ENCODE results near the gene FAM13C. TPM values are rescaled to one million over a fixed set of nuclear protein-coding genes. Genes with fewer than 3 reads are reported as not detected.
"Not testable (repeated sequence)": the region's sequence is repeated elsewhere in the genome, so short reads cannot be mapped to it uniquely, and the experiment has no call there.

FAM13C gene
- total and polyA plus RNA-seq, 10 donors, result 1.5 to 19.7 (median 8.9) TPM

- intact Hi-C loops (cut with DNase I; ENCODE audit: low total_unique reads), result loop anchor here (5.0 kb wide), 1 partner anchor 379 kb away; no protein-coding TSS in a partner anchor
- H3K27ac ChIP-seq, result no peak overlapping the region
- no peaks in the 10 kb centered on the region for H3K4me1 ChIP-seq
- TF ChIP-seq POLR2AphosphoS5 (IDR thresholded peaks at IDR 0.05) (no peak), POLR2A (IDR thresholded peaks at IDR 0.05) (no peak)
- TF ChIP-seq, protein P1, sequence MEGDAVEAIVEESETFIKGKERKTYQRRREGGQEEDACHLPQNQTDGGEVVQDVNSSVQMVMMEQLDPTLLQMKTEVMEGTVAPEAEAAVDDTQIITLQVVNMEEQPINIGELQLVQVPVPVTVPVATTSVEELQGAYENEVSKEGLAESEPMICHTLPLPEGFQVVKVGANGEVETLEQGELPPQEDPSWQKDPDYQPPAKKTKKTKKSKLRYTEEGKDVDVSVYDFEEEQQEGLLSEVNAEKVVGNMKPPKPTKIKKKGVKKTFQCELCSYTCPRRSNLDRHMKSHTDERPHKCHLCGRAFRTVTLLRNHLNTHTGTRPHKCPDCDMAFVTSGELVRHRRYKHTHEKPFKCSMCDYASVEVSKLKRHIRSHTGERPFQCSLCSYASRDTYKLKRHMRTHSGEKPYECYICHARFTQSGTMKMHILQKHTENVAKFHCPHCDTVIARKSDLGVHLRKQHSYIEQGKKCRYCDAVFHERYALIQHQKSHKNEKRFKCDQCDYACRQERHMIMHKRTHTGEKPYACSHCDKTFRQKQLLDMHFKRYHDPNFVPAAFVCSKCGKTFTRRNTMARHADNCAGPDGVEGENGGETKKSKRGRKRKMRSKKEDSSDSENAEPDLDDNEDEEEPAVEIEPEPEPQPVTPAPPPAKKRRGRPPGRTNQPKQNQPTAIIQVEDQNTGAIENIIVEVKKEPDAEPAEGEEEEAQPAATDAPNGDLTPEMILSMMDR (IDR thresholded peaks at IDR 0.05 in 8 of 11, conservative IDR thresholded peaks at IDR 0.05 in 3 of 11), result no peak
- no peaks in the 10 kb centered on the region for H3K9me3 ChIP-seq
- no peaks in the 10 kb centered on the region for H3K27me3 ChIP-seq (replicated peaks in 1 of 7)
- H3K36me3 ChIP-seq, result no peaks in the 10 kb centered on the region
- 88 to 99% (median 93%) methylated on average over 2 of the region's 2 CpGs for WGBS, 5 donors
- H3K4me3 ChIP-seq, result no peak overlapping the region
- no peak for DNase-seq
Observed at GRCh38 chr10:59243611-59244195, 118.6 kb downstream of the FAM13C start.

GRCh38 chr10:59242991-59243390 lies 119.4 kb downstream of the FAM13C start:
- H3K9me3 ChIP-seq, result no peaks in the 10 kb centered on the region
- TF ChIP-seq POLR2A (IDR thresholded peaks at IDR 0.05) (no peak), POLR2AphosphoS5 (IDR thresholded peaks at IDR 0.05) (no peak)
- TF ChIP-seq, protein P1 (IDR thresholded peaks at IDR 0.05 in 8 of 11, conservative IDR thresholded peaks at IDR 0.05 in 3 of 11), result no peak
- no peak for DNase-seq
- H3K36me3 ChIP-seq, result no peaks in the 10 kb centered on the region
- no peak overlapping the region for H3K27ac ChIP-seq
- H3K27me3 ChIP-seq (replicated peaks in 1 of 7), result no peaks in the 10 kb centered on the region
- WGBS, 5 donors, result 86 to 96% (median 87%) methylated on average over 3 of the region's 3 CpGs
- H3K4me1 ChIP-seq, result no peaks in the 10 kb centered on the region
- intact Hi-C loops (cut with DNase I; ENCODE audit: low total_unique reads), result loop anchor here (5.0 kb wide), 1 partner anchor 379 kb away; no protein-coding TSS in a partner anchor
- H3K4me3 ChIP-seq, result no peak overlapping the region

GRCh38 chr10:59242057-59242456 lies 120.3 kb downstream of the FAM13C start:
- H3K4me3 ChIP-seq, result no peak overlapping the region
- WGBS, 5 donors, result 84 to 100% (median 94%) methylated on average over 1 of the region's 1 CpG
- DNase-seq, result no peak
- no peaks in the 10 kb centered on the region for H3K36me3 ChIP-seq
- TF ChIP-seq POLR2A (IDR thresholded peaks at IDR 0.05), result no peak
- TF ChIP-seq, protein P1 (IDR thresholded peaks at IDR 0.05 in 8 of 11, conservative IDR thresholded peaks at IDR 0.05 in 3 of 11), result no peak
- TF ChIP-seq POLR2AphosphoS5 (IDR thresholded peaks at IDR 0.05), result no peak
- no peaks in the 10 kb centered on the region for H3K4me1 ChIP-seq
- H3K27ac ChIP-seq, result no peak overlapping the region
- H3K9me3 ChIP-seq, result no peaks in the 10 kb centered on the region
- no peaks in the 10 kb centered on the region for H3K27me3 ChIP-seq (replicated peaks in 1 of 7)
- intact Hi-C loops (cut with DNase I; ENCODE audit: low total_unique reads), result loop anchor here (5.0 kb wide), 1 partner anchor 380 kb away; no protein-coding TSS in a partner anchor

DNA sequence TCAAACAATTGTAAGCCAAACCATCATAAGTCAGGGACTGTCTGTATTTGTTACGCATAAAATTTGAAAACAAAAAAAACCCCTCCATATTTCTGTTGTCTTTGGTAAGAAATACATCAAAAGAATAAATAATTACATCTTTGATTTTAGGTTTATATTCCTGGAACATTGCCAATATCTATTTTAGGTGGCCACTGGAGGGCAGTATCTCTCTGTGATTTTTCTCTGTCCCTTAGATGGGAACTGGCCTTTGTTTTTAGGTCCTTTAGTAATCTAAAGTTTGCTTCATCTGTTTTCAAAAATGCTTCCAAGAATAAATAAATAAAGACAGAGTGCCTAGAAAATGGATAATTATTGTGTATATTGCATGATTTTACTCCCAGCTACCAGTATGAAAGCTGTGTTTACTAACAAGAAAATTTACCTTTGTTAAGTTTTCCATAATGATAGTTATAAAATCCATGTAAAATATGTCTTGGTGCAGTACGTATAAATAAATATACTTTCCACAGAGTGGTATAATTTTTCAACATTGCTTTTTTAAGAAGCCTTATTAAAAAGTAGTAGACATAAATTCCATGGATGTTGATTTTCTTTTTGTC lies 121.7 kb downstream of the FAM13C start:
- no peaks in the 10 kb centered on the region for H3K36me3 ChIP-seq
- no peak overlapping the region for H3K27ac ChIP-seq
- no peak for DNase-seq
- H3K4me1 ChIP-seq, result no peaks in the 10 kb centered on the region
- no peak for TF ChIP-seq POLR2AphosphoS5 (IDR thresholded peaks at IDR 0.05)
- TF ChIP-seq, protein P1 (IDR thresholded peaks at IDR 0.05 in 8 of 11, conservative IDR thresholded peaks at IDR 0.05 in 3 of 11), result peak in 7 of 11 experiments; percentile 31 to 65 (median 43)
- H3K4me3 ChIP-seq, result no peak overlapping the region
- WGBS, 5 donors, result 41 to 62% (median 55%) methylated on average over 2 of the region's 2 CpGs
- H3K9me3 ChIP-seq, result no peaks in the 10 kb centered on the region
- intact Hi-C loops (cut with DNase I; ENCODE audit: low total_unique reads), result loop anchor here (5.0 kb wide), 1 partner anchor 382 kb away; no protein-coding TSS in a partner anchor
- H3K27me3 ChIP-seq (replicated peaks in 1 of 7), result no peaks in the 10 kb centered on the region

DNA sequence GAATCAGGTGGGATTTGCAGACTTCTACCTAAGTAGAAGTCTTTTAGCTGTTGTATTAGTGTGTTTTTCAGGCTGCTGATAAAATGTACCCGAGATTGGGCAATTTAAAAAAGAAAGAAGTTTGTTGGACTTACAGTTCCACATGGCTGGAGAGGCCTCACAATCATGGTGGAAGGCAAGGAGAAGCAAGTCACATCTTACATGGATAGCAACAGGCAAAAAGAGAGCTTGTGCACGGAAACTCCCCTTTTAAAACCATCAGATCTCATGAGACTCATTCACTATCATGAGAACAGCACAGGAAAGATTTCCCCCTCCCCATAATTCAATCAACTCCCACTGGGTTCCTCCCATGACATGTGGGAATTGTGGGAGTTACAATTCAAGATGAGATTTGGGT lies 123.2 kb downstream of the FAM13C start:
- intact Hi-C loops (cut with DNase I; ENCODE audit: low total_unique reads); H3K27ac ChIP-seq; H3K4me3 ChIP-seq; H3K27me3 ChIP-seq (replicated peaks in 1 of 7); DNase-seq; H3K4me1 ChIP-seq; H3K36me3 ChIP-seq; H3K9me3 ChIP-seq: not testable (repeated sequence)
- WGBS, 5 donors, result 59 to 81% (median 70%) methylated on average over 2 of the region's 2 CpGs

All from spleen (tissue), 11 donors.